GM23338 (cell line): ENCODE data around the gene TNKS2. TPM values are rescaled to one million over a fixed set of nuclear protein-coding genes. Genes with fewer than 3 reads are reported as not detected.

Experiments
- ATAC-seq: fragments of 200-7000 bp; cut with Tn5 transposase; 3 replicates; pipeline ENCODE4 v1.9.1; 2020
- DNase-seq: peaks from one replicate; pipeline ENCODE4 v3.0.0-alpha.2; 2015; ENCODE audit warnings: low spot score
- H2AFZ ChIP-seq: fragments of 200-600 bp; sonication (generic); 2 replicates; pipeline ENCODE4 v1.8.0; 2016; ENCODE audit warnings: antibody characterized with exemption, mild to moderate bottlenecking, moderate library complexity
- H3F3A ChIP-seq: fragments of 200-600 bp; sonication (generic); replicated peaks from 2 replicates; pipeline ENCODE4 v1.8.0; 2017; ENCODE audit warnings: antibody characterized with exemption, mixed run types, low read depth
- H3K27ac ChIP-seq: fragments of 200-600 bp; sonication (generic); 2 replicates; pipeline ENCODE4 v1.6.1; 2016; ENCODE audit warnings: low read depth
- H3K27me3 ChIP-seq: fragments of 200-600 bp; sonication (generic); 2 replicates; pipeline ENCODE4 v1.8.0; 2016; ENCODE audit warnings: mild to moderate bottlenecking, mixed run types, moderate library complexity; ENCODE audit not compliant: insufficient read depth
- H3K36me3 ChIP-seq: fragments of 200-600 bp; sonication (generic); 2 replicates; pipeline ENCODE4 v1.8.0; 2016; ENCODE audit warnings: mild to moderate bottlenecking; ENCODE audit not compliant: insufficient read depth
- H3K4me1 ChIP-seq: fragments of 200-600 bp; sonication (generic); 2 replicates; pipeline ENCODE4 v1.8.0; 2016; ENCODE audit warnings: mild to moderate bottlenecking, moderate library complexity; ENCODE audit not compliant: insufficient read depth
- H3K4me2 ChIP-seq: fragments of 200-600 bp; sonication (generic); 2 replicates; pipeline ENCODE4 v1.7.1; 2017; ENCODE audit warnings: mixed run types
- H3K4me3 ChIP-seq: fragments of 200-600 bp; sonication (generic); 2 replicates; pipeline ENCODE4 v1.6.1; 2016; ENCODE audit warnings: mixed run types
- H3K79me2 ChIP-seq: fragments of 200-600 bp; sonication (generic); replicated peaks from 2 replicates; pipeline ENCODE4 v1.8.0; 2017; ENCODE audit warnings: mild to moderate bottlenecking; ENCODE audit not compliant: insufficient read depth
- H3K9me2 ChIP-seq: fragments of 200-600 bp; sonication (generic); 2 replicates; pipeline ENCODE4 v1.8.0; 2017; ENCODE audit not compliant: insufficient read depth
- H4K20me1 ChIP-seq: fragments of 200-600 bp; sonication (generic); replicated peaks from 2 replicates; pipeline ENCODE4 v1.8.0; 2017; ENCODE audit warnings: mild to moderate bottlenecking; ENCODE audit not compliant: insufficient read depth
- H3K27ac Mint-ChIP-seq: 2 replicates; pipeline ENCODE4 v1.8.0; 2020; ENCODE audit warnings: inconsistent platforms, mild to moderate bottlenecking, moderate library complexity, mixed read lengths
- H3K27me3 Mint-ChIP-seq: 3 replicates; pipeline ENCODE4 v1.8.0; 2022; ENCODE audit warnings: low read depth, mild to moderate bottlenecking, moderate library complexity, mixed read lengths, inconsistent platforms; ENCODE audit not compliant: insufficient read depth, poor library complexity
- H3K36me3 Mint-ChIP-seq: 3 replicates; pipeline ENCODE4 v1.8.0; 2021; ENCODE audit warnings: low read depth, mild to moderate bottlenecking, inconsistent platforms, moderate library complexity, mixed read lengths
- H3K4me1 Mint-ChIP-seq: 3 replicates; pipeline ENCODE4 v1.8.0; 2020; ENCODE audit warnings: mild to moderate bottlenecking, inconsistent platforms, mixed read lengths
- H3K4me3 Mint-ChIP-seq: 3 replicates; pipeline ENCODE4 v1.8.0; 2021; ENCODE audit warnings: moderate library complexity, mild to moderate bottlenecking, inconsistent platforms, mixed read lengths
- H3K9me3 Mint-ChIP-seq: 3 replicates; pipeline ENCODE4 v1.8.0; 2020; ENCODE audit warnings: moderate library complexity, mild to moderate bottlenecking, inconsistent platforms, mixed read lengths
- CREB1 ChIP-seq: fragments of 250-450 bp; sonication (Bioruptor Pico); IDR thresholded peaks from 2 replicates; pipeline ENCODE4 v1.5.0; 2020; ENCODE audit warnings: low read depth, mild to moderate bottlenecking, moderate library complexity
- EZH2 ChIP-seq: fragments of 200-600 bp; sonication (generic); IDR thresholded peaks from one replicate; pipeline ENCODE4 v1.8.0; 2017; ENCODE audit warnings: antibody characterized with exemption, mild to moderate bottlenecking, low read depth; ENCODE audit not compliant: unreplicated experiment
- EZH2phosphoT487 ChIP-seq: fragments of 200-600 bp; sonication (generic); IDR thresholded peaks from one replicate; pipeline ENCODE4 v1.8.1; 2018; ENCODE audit warnings: antibody characterized with exemption; ENCODE audit not compliant: unreplicated experiment
- JUNB ChIP-seq: IDR thresholded peaks from one replicate; pipeline ENCODE4 v1.6.1; 2016; ENCODE audit warnings: antibody characterized with exemption; ENCODE audit not compliant: unreplicated experiment
- NANOG ChIP-seq: IDR thresholded peaks from 2 replicates; pipeline ENCODE4 v1.6.1; 2016; ENCODE audit warnings: antibody characterized with exemption, borderline replicate concordance
- POLR2AphosphoS5 ChIP-seq: IDR thresholded peaks from 2 replicates; pipeline ENCODE4 v1.6.1; 2016; ENCODE audit warnings: antibody characterized with exemption, low read depth
- STAT1 ChIP-seq: IDR thresholded peaks from one replicate; pipeline ENCODE4 v1.6.1; 2016; ENCODE audit warnings: antibody characterized with exemption; ENCODE audit not compliant: unreplicated experiment
- ZNF114 ChIP-seq: fragments of 250-450 bp; sonication (Bioruptor Pico); IDR thresholded peaks from 2 replicates; pipeline ENCODE4 v1.5.0; 2020; ENCODE audit warnings: mild to moderate bottlenecking, moderate library complexity
- ZNF331 ChIP-seq: fragments of 250-450 bp; sonication (Bioruptor Pico); IDR thresholded peaks from 2 replicates; pipeline ENCODE4 v1.5.0; 2020; ENCODE audit warnings: low read depth, mild to moderate bottlenecking, moderate library complexity
- ZNF462 ChIP-seq: fragments of 250-450 bp; sonication (Bioruptor Pico); IDR thresholded peaks from 2 replicates; pipeline ENCODE4 v1.5.0; 2020; ENCODE audit warnings: mild to moderate bottlenecking, moderate library complexity
- polyA plus RNA-seq: library from polyadenylated mRNA; unstranded; fragments of >200 nt; fragmentation: Nextera tagmentation; extraction: Ambion mirVana; gene quantifications from 2 replicates; pipeline ENCODE4 v1.2.1, GENCODE V29; 2016
- total RNA-seq: library from RNA; depleted of rRNA; stranded (reverse); fragments of >200 nt; shearing (Covaris generic); gene quantifications from 2 replicates; pipeline ENCODE4 v1.2.3, GENCODE V29; 2014
- TF ChIP-seq, protein P1 (sequence below): IDR thresholded peaks from 2 replicates; pipeline ENCODE4 v1.6.1; 2016; ENCODE audit warnings: antibody characterized with exemption
- TF ChIP-seq, protein P2 (sequence below), 2 experiments: fragments of 200-600 bp in 1 of 2; sonication (generic) in 1 of 2; conservative IDR thresholded peaks; 2 replicates each; pipeline versions ENCODE4 v1.5.1 to v1.6.1; 2016 to 2017; ENCODE audit warnings: antibody characterized with exemption in 2 of 2, low read depth in 2 of 2, mild to moderate bottlenecking in 2 of 2, moderate library complexity in 1 of 2
- TF ChIP-seq, protein P3 (sequence below): IDR thresholded peaks from one replicate; pipeline ENCODE4 v1.6.1; 2018; ENCODE audit warnings: antibody characterized with exemption; ENCODE audit not compliant: unreplicated experiment

The TNKS2 gene
- total and polyA plus RNA-seq, 2 experiments from 2014 or later = 23.5 to 85.5 TPM

DNA sequence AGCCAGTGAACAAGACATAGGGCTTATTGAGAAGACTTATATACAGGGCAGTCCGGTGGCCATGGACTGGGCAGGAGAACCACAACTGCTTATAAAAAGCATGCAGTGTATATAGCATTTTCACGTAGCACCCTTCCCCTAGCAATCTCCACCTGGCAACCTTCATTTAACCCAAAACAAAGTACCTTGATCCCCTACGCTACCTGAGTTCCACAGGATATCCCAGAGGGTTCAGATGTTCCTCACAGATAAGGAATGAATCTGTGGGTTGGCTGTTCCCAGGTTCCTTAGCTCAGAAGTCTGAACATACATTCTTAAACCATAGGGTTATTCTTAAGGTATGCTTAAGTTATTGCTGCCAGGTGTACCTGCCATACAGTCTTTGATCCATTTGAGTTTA is 22.0 kb upstream of the TNKS2 start:
- no peak for DNase-seq
- Histone ChIP-seq H3K4me1 (peaks cover 10% of the 10 kb centered on the region; the same call in 1 of the 2 replicates), H2AFZ (no peak overlapping the region; the same call in 1 of the 2 replicates), H3K79me2 (no peaks in the 10 kb centered on the region), H3F3A (no peaks in the 10 kb centered on the region), H4K20me1 (no peaks in the 10 kb centered on the region), H3K36me3 (no peaks in the 10 kb centered on the region), H3K4me2 (no peak overlapping the region), H3K27me3 (no peaks in the 10 kb centered on the region), H3K4me3 (no peak overlapping the region), H3K27ac (no peak overlapping the region), H3K9me2 (peaks cover 9% of the 10 kb centered on the region; the same call in 1 of the 2 replicates)
- H3K9me3 Mint-ChIP-seq = no peaks in the 10 kb centered on the region
- ATAC-seq = no peak
- H3K36me3 Mint-ChIP-seq = no peaks in the 10 kb centered on the region
- no peaks in the 10 kb centered on the region for H3K27me3 Mint-ChIP-seq
- no peak for TF ChIP-seq ZNF114 (CRISPR knock-in tag)
- TF ChIP-seq ZNF462 (CRISPR knock-in tag) = no peak
- TF ChIP-seq, protein P1, sequence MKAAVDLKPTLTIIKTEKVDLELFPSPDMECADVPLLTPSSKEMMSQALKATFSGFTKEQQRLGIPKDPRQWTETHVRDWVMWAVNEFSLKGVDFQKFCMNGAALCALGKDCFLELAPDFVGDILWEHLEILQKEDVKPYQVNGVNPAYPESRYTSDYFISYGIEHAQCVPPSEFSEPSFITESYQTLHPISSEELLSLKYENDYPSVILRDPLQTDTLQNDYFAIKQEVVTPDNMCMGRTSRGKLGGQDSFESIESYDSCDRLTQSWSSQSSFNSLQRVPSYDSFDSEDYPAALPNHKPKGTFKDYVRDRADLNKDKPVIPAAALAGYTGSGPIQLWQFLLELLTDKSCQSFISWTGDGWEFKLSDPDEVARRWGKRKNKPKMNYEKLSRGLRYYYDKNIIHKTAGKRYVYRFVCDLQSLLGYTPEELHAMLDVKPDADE = no peak
- no peak for TF ChIP-seq EZH2phosphoT487
- no peak for TF ChIP-seq STAT1
- no peak for TF ChIP-seq NANOG
- TF ChIP-seq CREB1 (CRISPR knock-in tag) = no peak
- no peak for TF ChIP-seq ZNF331 (CRISPR knock-in tag)
- TF ChIP-seq POLR2AphosphoS5 = no peak
- no peak for TF ChIP-seq JUNB
- TF ChIP-seq, protein P2, sequence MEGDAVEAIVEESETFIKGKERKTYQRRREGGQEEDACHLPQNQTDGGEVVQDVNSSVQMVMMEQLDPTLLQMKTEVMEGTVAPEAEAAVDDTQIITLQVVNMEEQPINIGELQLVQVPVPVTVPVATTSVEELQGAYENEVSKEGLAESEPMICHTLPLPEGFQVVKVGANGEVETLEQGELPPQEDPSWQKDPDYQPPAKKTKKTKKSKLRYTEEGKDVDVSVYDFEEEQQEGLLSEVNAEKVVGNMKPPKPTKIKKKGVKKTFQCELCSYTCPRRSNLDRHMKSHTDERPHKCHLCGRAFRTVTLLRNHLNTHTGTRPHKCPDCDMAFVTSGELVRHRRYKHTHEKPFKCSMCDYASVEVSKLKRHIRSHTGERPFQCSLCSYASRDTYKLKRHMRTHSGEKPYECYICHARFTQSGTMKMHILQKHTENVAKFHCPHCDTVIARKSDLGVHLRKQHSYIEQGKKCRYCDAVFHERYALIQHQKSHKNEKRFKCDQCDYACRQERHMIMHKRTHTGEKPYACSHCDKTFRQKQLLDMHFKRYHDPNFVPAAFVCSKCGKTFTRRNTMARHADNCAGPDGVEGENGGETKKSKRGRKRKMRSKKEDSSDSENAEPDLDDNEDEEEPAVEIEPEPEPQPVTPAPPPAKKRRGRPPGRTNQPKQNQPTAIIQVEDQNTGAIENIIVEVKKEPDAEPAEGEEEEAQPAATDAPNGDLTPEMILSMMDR (conservative IDR thresholded peaks at IDR 0.05; ENCODE audit: low read depth in 2 of 2) = no peak
- no peak for TF ChIP-seq EZH2
- TF ChIP-seq, protein P3, sequence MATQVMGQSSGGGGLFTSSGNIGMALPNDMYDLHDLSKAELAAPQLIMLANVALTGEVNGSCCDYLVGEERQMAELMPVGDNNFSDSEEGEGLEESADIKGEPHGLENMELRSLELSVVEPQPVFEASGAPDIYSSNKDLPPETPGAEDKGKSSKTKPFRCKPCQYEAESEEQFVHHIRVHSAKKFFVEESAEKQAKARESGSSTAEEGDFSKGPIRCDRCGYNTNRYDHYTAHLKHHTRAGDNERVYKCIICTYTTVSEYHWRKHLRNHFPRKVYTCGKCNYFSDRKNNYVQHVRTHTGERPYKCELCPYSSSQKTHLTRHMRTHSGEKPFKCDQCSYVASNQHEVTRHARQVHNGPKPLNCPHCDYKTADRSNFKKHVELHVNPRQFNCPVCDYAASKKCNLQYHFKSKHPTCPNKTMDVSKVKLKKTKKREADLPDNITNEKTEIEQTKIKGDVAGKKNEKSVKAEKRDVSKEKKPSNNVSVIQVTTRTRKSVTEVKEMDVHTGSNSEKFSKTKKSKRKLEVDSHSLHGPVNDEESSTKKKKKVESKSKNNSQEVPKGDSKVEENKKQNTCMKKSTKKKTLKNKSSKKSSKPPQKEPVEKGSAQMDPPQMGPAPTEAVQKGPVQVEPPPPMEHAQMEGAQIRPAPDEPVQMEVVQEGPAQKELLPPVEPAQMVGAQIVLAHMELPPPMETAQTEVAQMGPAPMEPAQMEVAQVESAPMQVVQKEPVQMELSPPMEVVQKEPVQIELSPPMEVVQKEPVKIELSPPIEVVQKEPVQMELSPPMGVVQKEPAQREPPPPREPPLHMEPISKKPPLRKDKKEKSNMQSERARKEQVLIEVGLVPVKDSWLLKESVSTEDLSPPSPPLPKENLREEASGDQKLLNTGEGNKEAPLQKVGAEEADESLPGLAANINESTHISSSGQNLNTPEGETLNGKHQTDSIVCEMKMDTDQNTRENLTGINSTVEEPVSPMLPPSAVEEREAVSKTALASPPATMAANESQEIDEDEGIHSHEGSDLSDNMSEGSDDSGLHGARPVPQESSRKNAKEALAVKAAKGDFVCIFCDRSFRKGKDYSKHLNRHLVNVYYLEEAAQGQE = no peak
- peaks cover 10% of the 10 kb centered on the region for H3K4me1 Mint-ChIP-seq
- no peak overlapping the region for H3K27ac Mint-ChIP-seq
- no peak overlapping the region for H3K4me3 Mint-ChIP-seq
